GM20431 (cell line): ENCODE measurements around the gene RSAD1.

Experiments used
- in situ Hi-C: fragments of 300-500 bp; cut with MseI, MboI; formaldehyde crosslinking; loops from one replicate; pipeline ENCODE4 v1.15.0; 2020; ENCODE audit warnings: low sequenced_read_pairs; ENCODE audit not compliant: unreplicated experiment

Gene RSAD1

GRCh38 chr17:50478391-50479381 is at the start of gene RSAD1:
Gene RSAD1, plus strand, starts transcription at chr17:50478860. Its CDS starts 25 bp downstream, at chr17:50478885.
- in situ Hi-C loops: no loop called here

- in situ Hi-C loops: no loop called here
Measured at GRCh38 chr17:50429793-50430192, 48.9 kb upstream of the RSAD1 start.

- in situ Hi-C loops: no loop called here
Measured at GRCh38 chr17:50430821-50431618, 47.6 kb upstream of the RSAD1 start.

GRCh38 chr17:50432125-50432762 is 46.4 kb upstream of the RSAD1 start:
- in situ Hi-C loops: no loop called here

GRCh38 chr17:50437409-50437808 is 41.3 kb upstream of the RSAD1 start:
- in situ Hi-C loops: no loop called here

- in situ Hi-C loops: no loop called here
Measured at GRCh38 chr17:50439008-50439407, 39.7 kb upstream of the RSAD1 start.

- in situ Hi-C loops: no loop called here
Measured at GRCh38 chr17:50440172-50440837, 38.4 kb upstream of the RSAD1 start.

- in situ Hi-C loops: no loop called here
Measured at GRCh38 chr17:50440838-50441829, 37.5 kb upstream of the RSAD1 start.

- in situ Hi-C loops: no loop called here
Measured at GRCh38 chr17:50443505-50443974, 35.1 kb upstream of the RSAD1 start.

- in situ Hi-C loops: no loop called here
Measured at GRCh38 chr17:50444841-50445715, 33.6 kb upstream of the RSAD1 start.

GRCh38 chr17:50445730-50446325 is 32.8 kb upstream of the RSAD1 start:
- in situ Hi-C loops: no loop called here

- in situ Hi-C loops: no loop called here
Measured at GRCh38 chr17:50447870-50448595, 30.6 kb upstream of the RSAD1 start.

GRCh38 chr17:50448643-50449042 is 30.0 kb upstream of the RSAD1 start:
- in situ Hi-C loops: no loop called here

- in situ Hi-C loops: no loop called here
Measured at GRCh38 chr17:50451943-50452629, 26.6 kb upstream of the RSAD1 start.

GRCh38 chr17:50452630-50453300 is 25.9 kb upstream of the RSAD1 start:
- in situ Hi-C loops: no loop called here

GRCh38 chr17:50453901-50454300 is 24.8 kb upstream of the RSAD1 start:
- in situ Hi-C loops: no loop called here
